ENCODE results near the gene MAMDC2. TPM values are rescaled to one million over a fixed set of nuclear protein-coding genes. Genes with fewer than 3 reads are reported as not detected.

MAMDC2 gene
- total and polyA plus RNA-seq, 2 donors from 2014 or later: 1.5 to 7.1 TPM

GRCh38 chr9:70127036-70127435 lies 83.4 kb downstream of the MAMDC2 start:
- H3K9ac ChIP-seq (ENCODE audit: low read length in 3 of 3): no peak overlapping the region
- H3K4me1 ChIP-seq (ENCODE audit: control insufficient read depth in 2 of 3, insufficient read depth in 2 of 3, low read depth in 1 of 3, low read length in 3 of 3): no peaks in the 10 kb centered on the region
- no peaks in the 10 kb centered on the region for H3K27me3 ChIP-seq (ENCODE audit: control insufficient read depth, insufficient read depth, low read length)
- no peak for FAIRE-seq
- H3K4me3 ChIP-seq (ENCODE audit: low read length in 3 of 3): no peak overlapping the region
- intact Hi-C loops (cut with DNase I): no loop called here
- H3K36me3 ChIP-seq (ENCODE audit: control insufficient read depth in 2 of 3, insufficient read depth in 3 of 3, low read length in 3 of 3): no peaks in the 10 kb centered on the region
- no peak for TF ChIP-seq CTCF (IDR thresholded peaks at IDR 0.05; ENCODE audit: borderline replicate concordance, extremely low read depth, insufficient read depth)
- H3K9me3 ChIP-seq (ENCODE audit: control insufficient read depth in 2 of 3, insufficient read depth in 1 of 3, low read length in 3 of 3): no peaks in the 10 kb centered on the region
- DNase-seq: no peak
- H3K27ac ChIP-seq (ENCODE audit: low read depth in 2 of 2, low read length in 2 of 2): no peak overlapping the region

GRCh38 chr9:70127540-70128416 lies 84.1 kb downstream of the MAMDC2 start:
- H3K27me3 ChIP-seq (ENCODE audit: control insufficient read depth, insufficient read depth, low read length): no peaks in the 10 kb centered on the region
- TF ChIP-seq CTCF (IDR thresholded peaks at IDR 0.05; ENCODE audit: borderline replicate concordance, extremely low read depth, insufficient read depth): no peak
- H3K9me3 ChIP-seq (ENCODE audit: control insufficient read depth in 2 of 3, insufficient read depth in 1 of 3, low read length in 3 of 3): no peaks in the 10 kb centered on the region
- no peaks in the 10 kb centered on the region for H3K4me1 ChIP-seq (ENCODE audit: control insufficient read depth in 2 of 3, insufficient read depth in 2 of 3, low read depth in 1 of 3, low read length in 3 of 3)
- H3K27ac ChIP-seq (ENCODE audit: low read depth in 2 of 2, low read length in 2 of 2): no peak overlapping the region
- no peak overlapping the region for H3K9ac ChIP-seq (ENCODE audit: low read length in 3 of 3)
- H3K36me3 ChIP-seq (ENCODE audit: control insufficient read depth in 2 of 3, insufficient read depth in 3 of 3, low read length in 3 of 3): no peaks in the 10 kb centered on the region
- no peak for FAIRE-seq
- no peak overlapping the region for H3K4me3 ChIP-seq (ENCODE audit: low read length in 3 of 3)
- DNase-seq: no peak
- intact Hi-C loops (cut with DNase I): no loop called here

GRCh38 chr9:70130266-70130665 lies 86.6 kb downstream of the MAMDC2 start:
- Histone ChIP-seq H3K27me3 (ENCODE audit: control insufficient read depth, insufficient read depth, low read length) (no peaks in the 10 kb centered on the region), H3K4me1 (ENCODE audit: control insufficient read depth in 2 of 3, insufficient read depth in 2 of 3, low read depth in 1 of 3, low read length in 3 of 3) (no peaks in the 10 kb centered on the region), H3K9me3 (ENCODE audit: control insufficient read depth in 2 of 3, insufficient read depth in 1 of 3, low read length in 3 of 3) (no peaks in the 10 kb centered on the region), H3K4me3 (ENCODE audit: low read length in 3 of 3) (no peak overlapping the region), H3K9ac (ENCODE audit: low read length in 3 of 3) (no peak overlapping the region), H3K27ac (ENCODE audit: low read depth in 2 of 2, low read length in 2 of 2) (no peak overlapping the region), H3K36me3 (ENCODE audit: control insufficient read depth in 2 of 3, insufficient read depth in 3 of 3, low read length in 3 of 3) (no peaks in the 10 kb centered on the region)
- DNase-seq: peak in 3 of 5 donors; percentile 18 to 29 (median 27)
- FAIRE-seq: no peak
- intact Hi-C loops (cut with DNase I): no loop called here
- TF ChIP-seq CTCF (IDR thresholded peaks at IDR 0.05; ENCODE audit: borderline replicate concordance, extremely low read depth, insufficient read depth): no peak
